MM.1S (cell line): ENCODE results near the gene C19orf85.

Experiments
- EZH2 ChIP-seq: fragments of 300-600 bp; sonication (generic); optimal IDR thresholded peaks from 2 replicates; pipeline ENCODE3; 2017; ENCODE audit warnings: low read depth, mild to moderate bottlenecking, antibody characterized with exemption, low read length, mixed read lengths
- EZH2phosphoT487 ChIP-seq: fragments of 300-600 bp; sonication (generic); IDR thresholded peaks from 2 replicates; pipeline ENCODE4 v1.6.1; 2018; ENCODE audit warnings: antibody characterized with exemption, low read length
- TF ChIP-seq, protein P1 (sequence below): fragments of 300-600 bp; sonication (generic); IDR thresholded peaks from 2 replicates; pipeline ENCODE4 v1.5.1; 2016; ENCODE audit warnings: antibody characterized with exemption, low read length, mixed read lengths

DNA sequence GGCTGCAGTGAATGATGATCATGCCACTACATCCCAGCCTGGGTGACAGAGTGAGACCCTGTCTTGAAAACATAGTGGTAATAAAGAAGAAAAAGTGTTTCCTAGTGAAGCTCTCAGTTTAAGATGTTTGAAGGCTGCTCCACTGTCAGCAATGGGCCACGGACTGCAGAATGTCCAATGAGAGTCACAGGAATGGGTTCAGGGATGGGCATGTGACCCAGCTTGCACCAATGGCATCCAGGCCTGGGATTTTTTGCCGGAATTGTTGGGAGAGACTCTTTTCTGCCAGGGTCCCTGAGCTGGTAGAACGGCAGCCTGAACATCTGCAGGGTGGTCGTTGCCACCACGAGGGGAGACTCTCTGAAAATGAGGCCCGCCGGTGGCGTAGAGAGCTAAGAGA, 27.7 kb downstream of the C19orf85 start:
- TF ChIP-seq, protein P1, sequence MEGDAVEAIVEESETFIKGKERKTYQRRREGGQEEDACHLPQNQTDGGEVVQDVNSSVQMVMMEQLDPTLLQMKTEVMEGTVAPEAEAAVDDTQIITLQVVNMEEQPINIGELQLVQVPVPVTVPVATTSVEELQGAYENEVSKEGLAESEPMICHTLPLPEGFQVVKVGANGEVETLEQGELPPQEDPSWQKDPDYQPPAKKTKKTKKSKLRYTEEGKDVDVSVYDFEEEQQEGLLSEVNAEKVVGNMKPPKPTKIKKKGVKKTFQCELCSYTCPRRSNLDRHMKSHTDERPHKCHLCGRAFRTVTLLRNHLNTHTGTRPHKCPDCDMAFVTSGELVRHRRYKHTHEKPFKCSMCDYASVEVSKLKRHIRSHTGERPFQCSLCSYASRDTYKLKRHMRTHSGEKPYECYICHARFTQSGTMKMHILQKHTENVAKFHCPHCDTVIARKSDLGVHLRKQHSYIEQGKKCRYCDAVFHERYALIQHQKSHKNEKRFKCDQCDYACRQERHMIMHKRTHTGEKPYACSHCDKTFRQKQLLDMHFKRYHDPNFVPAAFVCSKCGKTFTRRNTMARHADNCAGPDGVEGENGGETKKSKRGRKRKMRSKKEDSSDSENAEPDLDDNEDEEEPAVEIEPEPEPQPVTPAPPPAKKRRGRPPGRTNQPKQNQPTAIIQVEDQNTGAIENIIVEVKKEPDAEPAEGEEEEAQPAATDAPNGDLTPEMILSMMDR, result no peak
- TF ChIP-seq EZH2phosphoT487, result no peak
- no peak for TF ChIP-seq EZH2
